GM18505 (cell line): ENCODE data around the gene CCR9.

Experiments
- ATAC-seq: cut with Tn5 transposase; IDR thresholded peaks from one replicate; pipeline ENCODE4 v1.9.1; 2021; ENCODE audit not compliant: unreplicated experiment
- POLR2A ChIP-seq: IDR thresholded peaks from 4 replicates; pipeline ENCODE4 v1.6.1; 2011; ENCODE audit warnings: borderline replicate concordance; ENCODE audit not compliant: insufficient read depth, insufficient read length; ENCODE audit errors: extremely low read depth

CCR9 gene

DNA sequence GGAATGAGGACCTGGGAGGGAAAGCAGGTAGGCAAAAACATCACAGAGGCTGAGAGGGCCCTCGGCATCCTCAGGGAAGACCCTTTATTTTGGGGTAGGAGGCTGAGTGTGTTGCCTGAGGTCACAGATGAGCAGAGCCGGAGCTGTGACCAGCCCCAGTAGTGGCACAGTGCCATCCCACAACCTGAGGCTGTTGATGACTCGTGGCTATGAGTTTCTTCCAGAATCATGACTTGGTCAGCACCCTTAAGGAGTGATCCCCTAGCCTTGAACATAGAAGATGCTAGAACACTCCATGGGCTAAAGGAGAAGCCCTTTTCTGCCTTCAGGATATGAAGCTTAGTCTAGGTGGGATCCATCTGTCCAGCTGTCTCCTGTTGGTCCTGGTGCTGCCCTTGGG is 37.4 kb downstream of the CCR9 start:
- TF ChIP-seq POLR2A = no peak
- no peak for ATAC-seq

- no peak for ATAC-seq
- TF ChIP-seq POLR2A = no peak
Measured at GRCh38 chr3:45927881-45928280, 41.5 kb downstream of the CCR9 start.

DNA sequence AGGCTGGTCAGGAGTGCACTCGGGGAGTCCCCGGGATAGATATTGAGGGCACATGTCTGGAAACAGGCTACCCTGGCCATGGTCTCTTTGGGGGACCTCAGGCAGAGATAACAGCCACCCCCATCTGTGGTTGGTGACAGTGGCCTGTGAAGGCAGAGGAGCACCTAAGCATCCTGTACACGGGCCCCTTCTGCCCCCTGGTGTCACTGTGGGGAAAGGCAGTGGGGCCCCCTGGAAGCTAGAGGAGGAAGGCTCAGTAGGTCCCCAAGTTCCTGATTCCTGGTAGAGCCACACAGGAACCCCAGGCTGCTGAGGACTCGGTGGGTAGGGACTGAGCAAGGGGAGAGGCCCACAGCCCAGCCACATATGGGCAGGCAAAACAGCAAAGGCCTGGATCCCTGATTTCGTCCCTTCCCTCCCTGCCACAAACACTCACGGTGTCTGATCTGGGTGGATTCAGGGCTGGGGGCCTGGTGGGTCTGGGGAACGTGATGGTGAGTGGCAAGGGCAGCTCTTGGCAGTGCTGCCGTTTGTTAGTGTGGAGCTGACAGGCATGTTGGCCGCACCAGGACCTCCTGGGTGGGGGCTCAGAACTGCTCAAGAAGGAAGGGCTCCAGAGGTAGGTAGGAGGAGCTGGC is 42.8 kb downstream of the CCR9 start:
- ATAC-seq = no peak
- no peak for TF ChIP-seq POLR2A

- ATAC-seq = no peak
Measured at GRCh38 chr3:45931496-45931895, 45.2 kb downstream of the CCR9 start.

GRCh38 chr3:45932112-45932511 is 45.8 kb downstream of the CCR9 start:
- no peak for ATAC-seq

More at GRCh38 chr3:45931496-45931895, 45.2 kb downstream of the CCR9 start:
- no peak for TF ChIP-seq POLR2A

DNA sequence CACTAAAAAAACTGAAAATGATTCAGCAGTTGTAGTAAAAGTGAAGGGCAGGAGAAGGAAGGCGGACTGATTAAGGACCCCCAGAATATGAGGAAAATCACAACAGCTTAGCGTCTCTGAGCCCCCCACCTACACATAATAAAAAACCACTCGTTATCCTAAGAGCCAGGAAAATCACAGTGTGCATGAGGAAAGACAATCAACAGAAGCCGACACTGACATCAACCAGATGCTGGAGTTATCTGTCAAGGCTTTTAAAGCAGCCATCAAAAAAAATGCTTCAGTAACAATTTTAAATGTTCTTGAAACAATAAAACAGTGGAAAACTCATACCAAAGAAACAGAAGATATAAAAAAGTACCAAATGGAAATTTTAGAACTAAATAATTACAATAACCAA is 47.2 kb downstream of the CCR9 start:
- no peak for TF ChIP-seq POLR2A
- no peak for ATAC-seq

More at GRCh38 chr3:45932112-45932511, 45.8 kb downstream of the CCR9 start:
- TF ChIP-seq POLR2A = no peak

GRCh38 chr3:45936261-45936660 is 49.9 kb downstream of the CCR9 start:
- no peak for TF ChIP-seq POLR2A
- no peak for ATAC-seq

GRCh38 chr3:45937206-45938042 is 51.1 kb downstream of the CCR9 start:
- ATAC-seq = no peak
- no peak for TF ChIP-seq POLR2A

DNA sequence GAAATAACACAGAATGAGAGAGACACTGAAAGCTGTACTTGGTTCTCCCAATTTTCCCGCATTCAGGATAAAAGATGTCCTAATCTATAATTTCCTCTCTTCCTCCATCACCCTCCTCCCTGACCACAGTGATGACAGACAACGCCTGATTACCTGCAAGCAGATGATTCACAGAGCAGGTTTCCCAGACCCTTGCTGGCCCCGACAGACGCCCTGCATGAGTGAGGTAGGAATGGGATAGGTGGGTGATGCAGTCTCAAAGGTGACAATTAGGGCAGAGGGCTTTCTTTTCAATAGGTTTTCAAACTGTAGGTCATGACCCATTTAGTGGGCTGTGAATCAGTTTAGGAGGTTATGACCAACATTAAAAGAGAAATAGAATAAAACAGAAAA is 51.7 kb downstream of the CCR9 start:
- TF ChIP-seq POLR2A = no peak
- ATAC-seq = no peak

GRCh38 chr3:45938864-45939263 is 52.5 kb downstream of the CCR9 start:
- ATAC-seq = no peak
- TF ChIP-seq POLR2A = no peak

DNA sequence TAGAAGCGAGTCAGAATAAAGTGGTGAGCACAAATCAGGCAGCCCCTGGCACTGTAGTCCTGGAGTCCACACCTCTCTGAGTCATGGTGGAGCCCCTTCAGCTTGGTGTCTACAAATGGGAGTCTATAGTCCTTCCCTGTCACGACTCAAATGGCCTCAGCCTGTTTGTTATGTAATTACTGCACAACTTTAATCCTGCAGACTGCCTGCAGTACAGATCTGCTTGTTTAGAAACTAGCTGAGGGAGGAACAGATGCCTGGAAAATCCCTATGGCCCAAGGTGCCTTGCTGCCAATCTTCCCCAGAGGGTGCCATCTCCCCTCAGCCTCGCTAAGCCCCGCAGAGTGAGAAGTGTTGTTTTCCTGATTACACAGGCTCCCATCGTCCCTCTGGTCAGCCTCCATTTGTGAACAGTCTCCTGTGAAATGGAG is 53.0 kb downstream of the CCR9 start:
- TF ChIP-seq POLR2A = no peak
- no peak for ATAC-seq

DNA sequence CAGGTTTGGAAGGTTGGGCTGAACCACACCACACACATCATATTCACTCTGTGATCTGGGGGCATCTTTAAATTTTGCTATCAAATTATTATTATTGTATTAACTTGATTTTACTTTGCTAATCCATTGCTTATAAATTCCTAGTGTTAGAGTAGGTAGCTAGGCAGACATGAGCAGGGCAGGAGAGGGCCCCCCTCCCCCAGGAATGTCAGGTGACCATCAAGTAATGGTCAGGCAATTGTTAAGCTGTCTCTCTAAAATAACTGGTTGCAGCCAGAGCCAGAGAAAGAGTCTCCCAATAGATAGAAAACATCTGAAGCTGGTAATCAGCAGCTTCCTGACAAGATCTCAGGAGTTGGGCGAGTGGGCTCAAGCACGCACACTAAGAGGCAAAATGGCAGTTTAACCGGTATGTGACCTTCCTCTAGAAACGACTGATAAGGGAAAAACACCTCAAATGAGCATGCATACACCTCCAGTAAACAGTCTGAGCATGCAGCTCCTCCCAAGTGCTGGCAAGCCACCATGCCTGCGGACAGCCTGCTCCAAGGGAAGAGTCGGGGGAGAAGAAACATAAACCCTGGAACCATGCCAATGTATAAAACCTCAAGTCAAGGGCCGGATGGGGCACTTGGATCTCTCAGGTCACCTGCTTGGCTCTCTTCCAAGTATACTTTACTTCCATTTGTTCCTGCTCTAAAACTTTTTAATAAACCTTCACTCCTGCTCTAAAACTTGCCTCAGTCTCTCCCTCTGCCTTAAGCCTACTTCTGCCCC is 53.8 kb downstream of the CCR9 start:
- ATAC-seq = no peak

DNA sequence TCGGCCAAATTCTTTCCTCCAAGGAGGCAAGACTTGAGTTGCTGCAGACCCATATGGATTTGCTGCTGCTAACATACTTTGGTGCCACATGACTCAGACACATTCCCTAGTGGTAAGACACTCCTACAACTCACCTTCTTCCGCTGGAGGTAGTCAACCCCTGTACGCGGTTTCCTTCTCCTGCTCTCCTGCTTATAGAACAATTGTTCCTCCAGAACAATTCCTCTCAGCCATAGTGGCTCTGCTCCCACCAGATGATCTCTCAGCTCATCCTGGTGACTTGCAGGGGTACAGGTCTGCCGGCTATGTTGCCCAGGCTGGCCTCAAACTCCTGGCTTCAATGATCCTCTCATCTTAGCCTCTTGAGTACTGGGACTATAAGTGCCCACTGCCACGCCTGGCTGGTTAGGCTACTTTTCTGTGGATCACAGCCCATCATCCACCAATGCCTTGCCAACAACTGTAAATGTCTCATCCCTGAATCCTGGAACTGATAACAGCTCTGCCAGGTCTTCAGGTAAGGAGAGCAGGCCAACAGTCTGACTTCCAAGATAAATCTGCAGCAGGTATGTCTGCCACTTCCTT is 54.5 kb downstream of the CCR9 start:
- no peak for TF ChIP-seq POLR2A

More for the DNA sequence above, 53.8 kb downstream of the CCR9 start:
- TF ChIP-seq POLR2A = no peak

DNA sequence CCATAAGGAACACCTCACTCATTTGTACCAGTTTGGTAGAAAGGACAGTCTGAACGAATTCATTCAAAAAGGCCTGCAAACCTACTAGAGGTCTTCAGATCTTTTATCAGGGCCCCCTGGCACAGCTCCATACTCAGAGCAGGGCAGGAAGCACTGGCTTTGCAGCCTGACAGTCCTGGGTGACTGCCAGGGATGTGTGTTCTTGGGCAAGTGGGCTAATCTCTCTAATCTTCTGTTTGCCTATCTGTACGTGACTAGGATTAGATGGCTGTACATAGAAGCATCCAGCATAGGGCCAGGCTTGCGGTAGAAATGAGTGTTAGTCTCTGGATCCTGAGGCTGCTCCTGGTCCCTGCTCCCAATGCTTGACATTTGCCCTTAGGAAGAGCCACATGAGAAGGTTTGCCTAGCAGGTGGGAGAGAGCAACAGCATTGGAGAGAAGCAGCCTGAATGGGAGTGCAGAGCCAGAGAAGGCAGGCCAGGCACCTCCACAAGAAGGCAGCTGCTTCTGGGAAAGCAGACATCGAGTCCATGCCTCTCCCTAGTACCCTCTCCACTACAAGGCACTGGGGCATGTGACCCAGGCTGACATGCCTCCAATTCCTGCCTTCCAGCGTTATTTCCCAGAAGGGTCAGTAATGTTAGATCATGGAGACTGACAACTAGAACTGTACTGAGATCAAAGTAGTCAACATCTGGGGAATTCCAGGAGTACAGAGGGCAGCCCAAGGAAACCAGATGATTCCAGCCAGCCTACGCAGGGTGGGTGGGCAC is 55.9 kb downstream of the CCR9 start:
- no peak for ATAC-seq
- TF ChIP-seq POLR2A = no peak

More for the DNA sequence above, 54.5 kb downstream of the CCR9 start:
- no peak for ATAC-seq
